Mesenchymal stem cell (in vitro differentiated cells and primary cell): ENCODE data around the gene FAM219B.
A peak's percentile ranks its signal among the peaks of the same experiment; 100 is the strongest.

Experiments used
- DNase-seq: peaks from one replicate; pipeline ENCODE4 v3.0.0-alpha.2; 2013
- H2AFZ ChIP-seq: one replicate; pipeline ENCODE4 v1.6.1; 2013; ENCODE audit warnings: low read depth, mild to moderate bottlenecking, control low read depth, inconsistent platforms, low read length, moderate library complexity
- H2AK5ac ChIP-seq: 2 replicates; pipeline ENCODE4 v1.6.1; 2013; ENCODE audit warnings: low read length, moderate library complexity, mild to moderate bottlenecking, inconsistent platforms; ENCODE audit not compliant: severe bottlenecking
- H2BK120ac ChIP-seq: one replicate; pipeline ENCODE4 v1.6.1; 2013; ENCODE audit warnings: low read depth, mild to moderate bottlenecking, inconsistent platforms, low read length, moderate library complexity
- H2BK12ac ChIP-seq, 2 experiments: one replicate each; pipeline ENCODE4 v1.6.1; 2013; ENCODE audit warnings: inconsistent platforms in 2 of 2, low read length in 2 of 2, mild to moderate bottlenecking in 2 of 2, moderate library complexity in 2 of 2, control low read depth in 1 of 2
- H2BK15ac ChIP-seq: one replicate; pipeline ENCODE4 v1.6.1; 2013; ENCODE audit warnings: mild to moderate bottlenecking, low read depth, inconsistent platforms; ENCODE audit not compliant: poor library complexity, severe bottlenecking
- H2BK5ac ChIP-seq: 2 replicates; pipeline ENCODE4 v1.6.1; 2013; ENCODE audit warnings: low read depth, mild to moderate bottlenecking, low read length, control low read depth, inconsistent platforms; ENCODE audit not compliant: poor library complexity, severe bottlenecking
- H3K14ac ChIP-seq, 2 experiments: one replicate each; pipeline ENCODE4 v1.6.1; 2013; ENCODE audit warnings: inconsistent platforms in 2 of 2, low read length in 2 of 2, control low read depth in 1 of 2, mild to moderate bottlenecking in 1 of 2, moderate library complexity in 1 of 2
- H3K18ac ChIP-seq, 2 experiments: one replicate each; pipeline ENCODE4 v1.6.1; 2013; ENCODE audit warnings: inconsistent platforms in 2 of 2, low read length in 2 of 2, control low read depth in 1 of 2, low read depth in 1 of 2, mild to moderate bottlenecking in 1 of 2
- H3K23ac ChIP-seq, 2 experiments: one replicate each; pipeline ENCODE4 v1.6.1; 2013; ENCODE audit warnings: inconsistent platforms in 2 of 2, low read length in 2 of 2, mild to moderate bottlenecking in 2 of 2, moderate library complexity in 2 of 2, control low read depth in 1 of 2
- H3K27ac ChIP-seq: 2 replicates; pipeline ENCODE4 v1.5.1; 2013; ENCODE audit warnings: mild to moderate bottlenecking, moderate library complexity, low read length, control low read depth, inconsistent platforms; ENCODE audit not compliant: poor library complexity, severe bottlenecking
- H3K27me3 ChIP-seq, 2 experiments: 2 replicates each; pipeline versions ENCODE4 v1.6.1 to v1.7.0; 2013; ENCODE audit warnings: low read length in 2 of 2, mild to moderate bottlenecking in 2 of 2, moderate library complexity in 2 of 2, control low read depth in 1 of 2, inconsistent platforms in 1 of 2; ENCODE audit not compliant: control insufficient read depth in 1 of 2, insufficient read depth in 1 of 2
- H3K36me3 ChIP-seq, 2 experiments: 2 replicates each; pipeline versions ENCODE4 v1.6.1 to v1.7.0; 2013; ENCODE audit warnings: low read length in 2 of 2, control low read depth in 1 of 2, inconsistent platforms in 1 of 2, low read depth in 1 of 2, mild to moderate bottlenecking in 1 of 2; ENCODE audit not compliant: insufficient read depth in 2 of 2, control insufficient read depth in 1 of 2
- H3K4ac ChIP-seq, 2 experiments: one replicate each; pipeline ENCODE4 v1.6.1; 2013; ENCODE audit warnings: inconsistent platforms in 2 of 2, low read length in 2 of 2, mild to moderate bottlenecking in 2 of 2, moderate library complexity in 2 of 2, control low read depth in 1 of 2, low read depth in 1 of 2
- H3K4me1 ChIP-seq: 2 replicates; pipeline ENCODE4 v1.6.1; 2013; ENCODE audit warnings: low read depth, low read length, control low read depth; ENCODE audit not compliant: control insufficient read depth, insufficient read depth
- H3K4me2 ChIP-seq: 2 replicates; pipeline ENCODE4 v1.6.1; 2013; ENCODE audit warnings: low read length, mild to moderate bottlenecking, inconsistent platforms; ENCODE audit not compliant: poor library complexity, severe bottlenecking
- H3K4me3 ChIP-seq, 2 experiments: 2 replicates each; pipeline versions ENCODE4 v1.5.1 to v1.7.0; 2013; ENCODE audit warnings: low read length in 2 of 2, mild to moderate bottlenecking in 2 of 2, control low read depth in 1 of 2, low read depth in 1 of 2; ENCODE audit not compliant: insufficient read depth in 1 of 2
- H3K79me1 ChIP-seq: replicated peaks from 2 replicates; pipeline ENCODE4 v1.6.1; 2013; ENCODE audit warnings: mild to moderate bottlenecking, control low read depth, low read length, inconsistent platforms; ENCODE audit not compliant: poor library complexity, severe bottlenecking
- H3K9ac ChIP-seq: 2 replicates; pipeline ENCODE4 v1.7.0; 2013; ENCODE audit warnings: mild to moderate bottlenecking, low read length, moderate library complexity
- H3K9me3 ChIP-seq: 2 replicates; pipeline ENCODE4 v1.7.0; 2013; ENCODE audit warnings: mild to moderate bottlenecking, low read length; ENCODE audit not compliant: control insufficient read depth
- H4K8ac ChIP-seq: one replicate; pipeline ENCODE4 v1.6.1; 2013; ENCODE audit warnings: inconsistent platforms, mild to moderate bottlenecking, low read length, moderate library complexity
- H4K91ac ChIP-seq: one replicate; pipeline ENCODE4 v1.6.1; 2013; ENCODE audit warnings: mild to moderate bottlenecking, low read length, inconsistent platforms
- WGBS: methylation state at CpG from one replicate; pipeline ENCODE4 v1.1.7; 2013; ENCODE audit warnings: mixed read lengths; 5-methylcytosine and 5-hydroxymethylcytosine counted together

FAM219B gene

GRCh38 chr15:74913041-74913440 is 6.4 kb upstream of the FAM219B start:
- Histone ChIP-seq H3K27ac (no peak overlapping the region), H4K8ac (no peak overlapping the region), H3K9ac (peak overlapping the region; percentile 8), H3K4ac (no peak overlapping the region), H3K4me3 (no peak overlapping the region), H3K36me3 (peaks cover 40 to 51% of the 10 kb centered on the region in 2 experiments), H2BK12ac (no peak overlapping the region), H3K14ac (no peak overlapping the region), H2BK5ac (no peak overlapping the region), H3K79me1 (peaks cover 3% of the 10 kb centered on the region), H3K4me1 (peaks cover 8% of the 10 kb centered on the region), H4K91ac (no peak overlapping the region), H2AK5ac (no peak overlapping the region), H3K9me3 (no peaks in the 10 kb centered on the region), H3K27me3 (no peaks in the 10 kb centered on the region), H3K18ac (no peak overlapping the region), H2BK120ac (no peak overlapping the region), H3K23ac (no peak overlapping the region), H3K4me2 (no peak overlapping the region), H2AFZ (no peak overlapping the region), H2BK15ac (no peak overlapping the region)
- WGBS, result 96% methylated on average over 9 of the region's 9 CpGs
- DNase-seq, result no peak

DNA sequence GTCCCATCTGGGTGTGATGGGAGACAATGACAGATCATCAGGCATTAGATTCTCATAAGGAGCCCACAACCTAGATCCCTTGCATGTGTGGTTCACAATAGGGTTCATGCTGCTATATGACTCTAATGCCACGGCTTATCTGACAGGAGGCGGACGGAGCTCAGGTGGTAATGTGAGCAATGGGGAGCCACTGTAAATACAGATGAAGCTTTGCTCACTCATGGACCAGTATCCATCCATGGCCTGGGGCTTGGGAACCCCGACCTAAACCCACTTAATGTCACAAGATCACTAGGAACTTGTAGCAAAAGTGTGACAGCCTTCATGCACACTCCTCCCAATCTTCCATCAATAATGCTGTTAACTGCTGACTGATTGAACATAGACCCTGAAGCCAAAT is 2.0 kb upstream of the FAM219B start:
- no peak overlapping the region for H3K4me3 ChIP-seq
- H4K8ac ChIP-seq, result no peak overlapping the region
- no peak overlapping the region for H2AFZ ChIP-seq
- no peak overlapping the region for H3K4ac ChIP-seq
- H3K27ac ChIP-seq, result no peak overlapping the region
- H3K23ac ChIP-seq, result no peak overlapping the region
- no peak overlapping the region for H2BK12ac ChIP-seq
- peaks cover 7% of the 10 kb centered on the region for H3K79me1 ChIP-seq
- no peaks in the 10 kb centered on the region for H3K27me3 ChIP-seq
- peaks cover 20% of the 10 kb centered on the region for H3K4me1 ChIP-seq
- H3K9ac ChIP-seq, result no peak overlapping the region
- H4K91ac ChIP-seq, result no peak overlapping the region
- H3K36me3 ChIP-seq, result peaks cover 20 to 40% of the 10 kb centered on the region in 2 experiments
- no peak overlapping the region for H2BK15ac ChIP-seq
- no peak overlapping the region for H3K18ac ChIP-seq
- H2BK5ac ChIP-seq, result no peak overlapping the region
- no peak overlapping the region for H3K14ac ChIP-seq
- no peaks in the 10 kb centered on the region for H3K9me3 ChIP-seq
- no peak overlapping the region for H2AK5ac ChIP-seq
- no peak overlapping the region for H2BK120ac ChIP-seq
- WGBS, result 98% methylated on average over 4 of the region's 4 CpGs
- no peak overlapping the region for H3K4me2 ChIP-seq
- no peak for DNase-seq

DNA sequence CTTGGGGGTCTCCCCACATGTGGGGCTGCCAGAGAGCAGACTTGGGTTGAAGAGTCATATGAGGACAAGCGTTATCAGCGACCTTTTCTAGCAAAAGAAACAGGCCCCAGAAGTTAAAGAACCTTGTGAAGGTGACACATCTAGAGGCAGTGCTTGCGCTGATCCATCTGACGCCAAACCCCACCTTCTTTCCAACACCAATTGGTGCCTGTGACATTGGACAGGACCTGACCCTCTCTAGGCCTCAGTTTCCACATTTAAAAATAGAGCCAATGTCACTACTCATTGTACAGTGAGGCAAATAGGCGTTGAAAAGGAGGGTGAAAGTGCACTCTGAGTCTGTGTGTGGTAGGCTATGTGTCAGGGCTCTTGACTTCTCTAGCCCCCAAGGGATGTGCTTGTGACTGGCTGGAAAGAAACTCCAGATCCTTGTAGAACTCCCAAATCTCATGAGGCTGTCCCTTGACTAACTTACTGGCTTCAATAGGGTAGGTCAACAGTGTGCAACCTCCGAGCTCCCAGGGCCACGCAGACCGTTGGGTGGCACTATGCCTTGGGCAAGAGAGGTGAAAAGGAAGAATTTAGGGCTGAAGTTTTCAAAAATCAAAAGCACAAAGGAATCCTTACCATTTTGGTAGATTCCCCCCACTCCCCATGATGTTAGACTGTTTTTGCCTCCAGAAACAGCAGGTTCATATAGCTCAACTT is 666 bp upstream of the FAM219B start:
- Histone ChIP-seq H2BK12ac (no peak overlapping the region), H4K91ac (peak overlapping the region; percentile 16), H2AFZ (peak overlapping the region; percentile 75), H3K27ac (peak overlapping the region; percentile 59), H3K4me1 (peaks cover 20% of the 10 kb centered on the region), H3K18ac (peak overlapping the region; percentile 89 to 94), H2BK120ac (peak overlapping the region; percentile 66), H3K36me3 (peaks cover 24 to 44% of the 10 kb centered on the region in 2 experiments), H3K23ac (peak overlapping the region in 1 of 2 experiments; percentile 13), H2AK5ac (no peak overlapping the region), H3K4me3 (peak overlapping the region; percentile 85 to 87), H3K27me3 (no peaks in the 10 kb centered on the region), H3K4ac (peak overlapping the region; percentile 58 to 64), H3K14ac (peak overlapping the region in 1 of 2 experiments; percentile 44), H2BK5ac (no peak overlapping the region), H3K79me1 (peaks cover 14% of the 10 kb centered on the region), H2BK15ac (no peak overlapping the region), H3K9me3 (no peaks in the 10 kb centered on the region), H4K8ac (peak overlapping the region; percentile 87), H3K9ac (peak overlapping the region; percentile 97), H3K4me2 (peak overlapping the region; percentile 94)
- WGBS, result 49% methylated on average over 8 of the region's 8 CpGs
- DNase-seq, result no peak

DNA sequence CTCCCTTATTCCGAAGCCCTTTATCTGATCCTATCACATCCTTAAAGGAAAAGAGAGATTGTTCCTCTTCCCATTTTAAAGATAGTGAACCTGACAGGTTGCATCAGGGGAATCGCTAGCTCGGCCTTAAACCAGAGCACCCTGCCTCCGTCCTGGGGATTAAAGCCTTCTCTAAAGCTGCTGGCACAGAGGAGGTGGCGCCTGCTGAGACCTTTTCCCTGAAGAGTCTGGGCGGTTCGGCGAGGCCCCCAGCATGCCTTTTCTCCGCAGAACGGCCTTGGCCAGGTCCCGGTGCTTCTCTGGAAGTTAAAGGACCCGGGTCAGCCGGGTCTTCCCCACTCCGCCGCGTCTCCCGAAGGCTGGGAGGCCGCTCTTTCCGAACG is 593 bp downstream of the FAM219B start:
- Histone ChIP-seq H2AK5ac (no peak overlapping the region), H3K9ac (peak overlapping the region; percentile 97), H3K4ac (peak overlapping the region in 1 of 2 experiments; percentile 91), H3K27me3 (no peaks in the 10 kb centered on the region), H3K27ac (peak overlapping the region; percentile 77), H3K4me1 (peaks cover 20% of the 10 kb centered on the region), H3K36me3 (peaks cover 19 to 46% of the 10 kb centered on the region in 2 experiments), H2BK120ac (no peak overlapping the region), H3K4me2 (peak overlapping the region; percentile 94), H2BK15ac (no peak overlapping the region), H3K79me1 (peaks cover 17% of the 10 kb centered on the region), H4K8ac (no peak overlapping the region), H2BK5ac (peak overlapping the region; percentile 89), H3K23ac (peak overlapping the region in 1 of 2 experiments; percentile 14), H3K18ac (peak overlapping the region; percentile 82 to 93), H3K14ac (peak overlapping the region in 1 of 2 experiments; percentile 95), H3K4me3 (peak overlapping the region; percentile 85 to 87), H3K9me3 (no peaks in the 10 kb centered on the region), H2AFZ (peak overlapping the region; percentile 84), H4K91ac (no peak overlapping the region), H2BK12ac (no peak overlapping the region)
- WGBS, result under 1% methylated on average over 20 of the region's 20 CpGs
- peak; percentile 56 for DNase-seq
